Measurements from ENCODE around the gene ASXL2.

The ASXL2 gene

GRCh38 chr2:25698752-25699151 is 179.5 kb downstream of the ASXL2 start:
- TF ChIP-seq EZH2phosphoT487 (IDR thresholded peaks at IDR 0.05; ENCODE audit: borderline replicate concordance) (no peak), CTCF (conservative IDR thresholded peaks at IDR 0.05; ENCODE audit: low read length) (no peak)
- H3K79me2 ChIP-seq (ENCODE audit: insufficient read depth, low read length) = no peaks in the 10 kb centered on the region
- H3K27me3 ChIP-seq (ENCODE audit: insufficient read depth, low read length, poor library complexity, severe bottlenecking) = no peaks in the 10 kb centered on the region
- no peak overlapping the region for H2AFZ ChIP-seq (ENCODE audit: low read length)
- no peak overlapping the region for H3K9ac ChIP-seq (ENCODE audit: low read depth, low read length, poor library complexity, severe bottlenecking)
- no peak overlapping the region for H3K4me2 ChIP-seq (ENCODE audit: low read depth, low read length, poor library complexity, severe bottlenecking)
- no peaks in the 10 kb centered on the region for H3F3A ChIP-seq (ENCODE audit: low read depth)
- H3K9me3 ChIP-seq (ENCODE audit: insufficient read depth, low read depth, low read length) = no peaks in the 10 kb centered on the region
- no peaks in the 10 kb centered on the region for H3K36me3 ChIP-seq (ENCODE audit: insufficient read depth, low read length)
- H3K4me3 ChIP-seq (ENCODE audit: low read length, poor library complexity, severe bottlenecking) = no peak overlapping the region
- H4K20me1 ChIP-seq (ENCODE audit: insufficient read depth, low read length, poor library complexity, severe bottlenecking) = no peaks in the 10 kb centered on the region
- H3K9me2 ChIP-seq (replicated peaks; ENCODE audit: low read depth, low read length) = no peaks in the 10 kb centered on the region
- H3K4me1 ChIP-seq (ENCODE audit: insufficient read depth, low read length, poor library complexity, severe bottlenecking) = no peaks in the 10 kb centered on the region

GRCh38 chr2:25697559-25698341 is 180.5 kb downstream of the ASXL2 start:
- H3K9me2 ChIP-seq (replicated peaks; ENCODE audit: low read depth, low read length) = no peaks in the 10 kb centered on the region
- no peaks in the 10 kb centered on the region for H3F3A ChIP-seq (ENCODE audit: low read depth)
- TF ChIP-seq EZH2phosphoT487 (IDR thresholded peaks at IDR 0.05; ENCODE audit: borderline replicate concordance) (no peak), CTCF (conservative IDR thresholded peaks at IDR 0.05; ENCODE audit: low read length) (no peak)
- H3K4me2 ChIP-seq (ENCODE audit: low read depth, low read length, poor library complexity, severe bottlenecking) = no peak overlapping the region
- H4K20me1 ChIP-seq (ENCODE audit: insufficient read depth, low read length, poor library complexity, severe bottlenecking) = no peaks in the 10 kb centered on the region
- no peaks in the 10 kb centered on the region for H3K27me3 ChIP-seq (ENCODE audit: insufficient read depth, low read length, poor library complexity, severe bottlenecking)
- H3K36me3 ChIP-seq (ENCODE audit: insufficient read depth, low read length) = no peaks in the 10 kb centered on the region
- no peaks in the 10 kb centered on the region for H3K79me2 ChIP-seq (ENCODE audit: insufficient read depth, low read length)
- H3K4me1 ChIP-seq (ENCODE audit: insufficient read depth, low read length, poor library complexity, severe bottlenecking) = no peaks in the 10 kb centered on the region
- H3K9ac ChIP-seq (ENCODE audit: low read depth, low read length, poor library complexity, severe bottlenecking) = no peak overlapping the region
- no peak overlapping the region for H3K4me3 ChIP-seq (ENCODE audit: low read length, poor library complexity, severe bottlenecking)
- no peaks in the 10 kb centered on the region for H3K9me3 ChIP-seq (ENCODE audit: insufficient read depth, low read depth, low read length)
- H2AFZ ChIP-seq (ENCODE audit: low read length) = no peak overlapping the region

DNA sequence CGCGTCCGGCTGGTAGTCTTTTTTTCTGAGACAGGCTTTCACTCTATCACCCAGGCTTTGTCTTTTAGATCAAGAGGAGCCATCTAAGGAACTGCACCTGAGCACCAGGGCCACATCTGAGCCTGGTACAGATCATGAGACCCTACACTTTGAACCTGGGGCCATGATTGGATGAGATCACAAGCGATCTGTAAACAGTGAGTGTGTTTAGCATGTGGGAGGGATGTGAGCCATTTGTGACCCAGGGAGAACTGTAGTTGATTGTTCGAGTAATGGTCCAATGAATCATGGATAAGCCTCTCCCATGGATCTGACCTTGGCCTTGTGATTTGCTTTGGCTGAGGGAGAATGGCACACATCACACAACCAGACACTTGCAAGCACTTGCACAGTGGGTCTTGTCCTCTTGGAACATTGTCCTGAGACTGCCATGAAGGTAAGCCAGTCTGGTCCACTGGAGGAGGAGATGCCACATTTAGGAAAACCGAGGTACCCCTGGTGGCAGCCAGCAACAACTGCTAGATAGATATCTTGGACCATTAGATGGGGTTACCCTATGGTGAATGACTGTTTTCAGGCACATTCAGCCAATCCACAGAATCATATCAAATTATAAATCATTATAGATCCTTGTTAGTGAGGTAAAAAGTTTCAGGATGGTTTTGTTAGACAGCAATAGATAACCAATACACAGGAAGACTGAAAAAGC is 185.4 kb downstream of the ASXL2 start:
- H3K4me2 ChIP-seq (ENCODE audit: low read depth, low read length, poor library complexity, severe bottlenecking) = no peak overlapping the region
- H4K20me1 ChIP-seq (ENCODE audit: insufficient read depth, low read length, poor library complexity, severe bottlenecking) = no peaks in the 10 kb centered on the region
- no peaks in the 10 kb centered on the region for H3K9me3 ChIP-seq (ENCODE audit: insufficient read depth, low read depth, low read length)
- H3K36me3 ChIP-seq (ENCODE audit: insufficient read depth, low read length) = no peaks in the 10 kb centered on the region
- H3K4me3 ChIP-seq (ENCODE audit: low read length, poor library complexity, severe bottlenecking) = no peak overlapping the region
- no peaks in the 10 kb centered on the region for H3K27me3 ChIP-seq (ENCODE audit: insufficient read depth, low read length, poor library complexity, severe bottlenecking)
- no peaks in the 10 kb centered on the region for H3K79me2 ChIP-seq (ENCODE audit: insufficient read depth, low read length)
- no peak overlapping the region for H2AFZ ChIP-seq (ENCODE audit: low read length)
- H3F3A ChIP-seq (ENCODE audit: low read depth) = no peaks in the 10 kb centered on the region
- TF ChIP-seq EZH2phosphoT487 (IDR thresholded peaks at IDR 0.05; ENCODE audit: borderline replicate concordance) (no peak), CTCF (conservative IDR thresholded peaks at IDR 0.05; ENCODE audit: low read length) (no peak)
- H3K9me2 ChIP-seq (replicated peaks; ENCODE audit: low read depth, low read length) = no peaks in the 10 kb centered on the region
- H3K4me1 ChIP-seq (ENCODE audit: insufficient read depth, low read length, poor library complexity, severe bottlenecking) = no peaks in the 10 kb centered on the region
- no peak overlapping the region for H3K9ac ChIP-seq (ENCODE audit: low read depth, low read length, poor library complexity, severe bottlenecking)
